Stimulated activated CD4-positive, alpha-beta T cell treated with anti-CD3 and anti-CD28 coated beads, Interleukin-1b, Interleukin-23, amount 100 ng/mL, for 1 hour (primary cell): ENCODE data around the gene USP10.

Experiments
- DNase-seq, 2 donors: peaks; one replicate each; pipeline ENCODE4 v3.0.0-alpha.2; 2020; ENCODE audit warnings: low read depth in 2 of 2

USP10 gene, protein sequence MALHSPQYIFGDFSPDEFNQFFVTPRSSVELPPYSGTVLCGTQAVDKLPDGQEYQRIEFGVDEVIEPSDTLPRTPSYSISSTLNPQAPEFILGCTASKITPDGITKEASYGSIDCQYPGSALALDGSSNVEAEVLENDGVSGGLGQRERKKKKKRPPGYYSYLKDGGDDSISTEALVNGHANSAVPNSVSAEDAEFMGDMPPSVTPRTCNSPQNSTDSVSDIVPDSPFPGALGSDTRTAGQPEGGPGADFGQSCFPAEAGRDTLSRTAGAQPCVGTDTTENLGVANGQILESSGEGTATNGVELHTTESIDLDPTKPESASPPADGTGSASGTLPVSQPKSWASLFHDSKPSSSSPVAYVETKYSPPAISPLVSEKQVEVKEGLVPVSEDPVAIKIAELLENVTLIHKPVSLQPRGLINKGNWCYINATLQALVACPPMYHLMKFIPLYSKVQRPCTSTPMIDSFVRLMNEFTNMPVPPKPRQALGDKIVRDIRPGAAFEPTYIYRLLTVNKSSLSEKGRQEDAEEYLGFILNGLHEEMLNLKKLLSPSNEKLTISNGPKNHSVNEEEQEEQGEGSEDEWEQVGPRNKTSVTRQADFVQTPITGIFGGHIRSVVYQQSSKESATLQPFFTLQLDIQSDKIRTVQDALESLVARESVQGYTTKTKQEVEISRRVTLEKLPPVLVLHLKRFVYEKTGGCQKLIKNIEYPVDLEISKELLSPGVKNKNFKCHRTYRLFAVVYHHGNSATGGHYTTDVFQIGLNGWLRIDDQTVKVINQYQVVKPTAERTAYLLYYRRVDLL

GRCh38 chr16:84699712-84700445 is at the start of gene USP10:
Gene USP10 (plus strand): TSS chr16:84700000. CDS start chr16:84700091, 91 bp downstream.
- DNase-seq: peak; percentile 59 to 67

- no peak for DNase-seq
Measured at GRCh38 chr16:84650062-84650991, 49.5 kb upstream of the USP10 start.

DNA sequence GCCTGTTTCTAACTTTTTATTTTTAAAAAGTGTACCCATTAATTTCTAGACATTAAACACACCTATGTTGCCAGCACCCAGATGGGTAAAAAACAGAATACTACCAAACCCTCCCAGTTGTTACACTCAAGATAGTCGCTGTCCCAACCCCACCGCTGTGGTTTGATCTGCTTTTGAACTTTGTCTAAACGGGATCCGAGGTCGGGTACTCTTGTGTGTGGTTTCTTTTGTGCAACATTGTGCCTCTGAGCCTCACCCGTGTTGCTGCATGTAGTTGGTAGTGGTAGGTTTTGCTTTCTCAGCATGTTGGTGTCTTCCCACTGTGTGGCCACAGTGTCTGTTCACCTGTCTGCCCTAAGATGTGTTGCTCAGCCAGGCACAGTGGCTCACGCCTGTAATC is 47.2 kb upstream of the USP10 start:
- DNase-seq: no peak

- DNase-seq: no peak
Measured at GRCh38 chr16:84654238-84654637, 45.6 kb upstream of the USP10 start.

- DNase-seq: no peak
Measured at GRCh38 chr16:84654998-84655397, 44.8 kb upstream of the USP10 start.

GRCh38 chr16:84656649-84657048 is 43.2 kb upstream of the USP10 start:
- no peak for DNase-seq

DNA sequence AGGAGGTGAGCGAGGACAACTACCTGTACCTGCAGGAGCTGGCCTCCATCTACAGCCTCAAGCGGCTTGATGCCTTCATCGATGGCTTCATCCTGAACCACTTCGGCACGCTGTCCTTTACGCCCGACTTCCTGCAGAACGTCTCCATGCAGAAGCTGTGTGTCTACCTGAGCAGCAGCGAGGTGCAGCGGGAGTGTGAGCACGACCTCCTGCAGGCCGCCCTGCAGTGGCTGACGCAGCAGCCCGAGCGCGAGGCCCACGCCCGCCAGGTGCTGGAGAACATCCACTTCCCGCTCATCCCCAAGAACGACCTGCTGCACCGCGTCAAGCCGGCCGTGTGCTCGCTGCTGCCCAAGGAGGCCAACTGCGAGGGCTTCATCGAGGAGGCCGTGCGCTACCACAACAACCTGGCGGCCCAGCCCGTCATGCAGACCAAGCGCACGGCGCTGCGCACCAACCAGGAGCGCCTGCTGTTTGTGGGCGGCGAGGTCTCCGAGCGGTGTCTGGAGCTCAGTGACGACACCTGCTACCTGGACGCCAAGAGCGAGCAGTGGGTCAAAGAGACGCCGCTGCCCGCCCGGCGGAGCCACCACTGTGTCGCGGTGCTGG is 42.5 kb upstream of the USP10 start:
- no peak for DNase-seq

DNA sequence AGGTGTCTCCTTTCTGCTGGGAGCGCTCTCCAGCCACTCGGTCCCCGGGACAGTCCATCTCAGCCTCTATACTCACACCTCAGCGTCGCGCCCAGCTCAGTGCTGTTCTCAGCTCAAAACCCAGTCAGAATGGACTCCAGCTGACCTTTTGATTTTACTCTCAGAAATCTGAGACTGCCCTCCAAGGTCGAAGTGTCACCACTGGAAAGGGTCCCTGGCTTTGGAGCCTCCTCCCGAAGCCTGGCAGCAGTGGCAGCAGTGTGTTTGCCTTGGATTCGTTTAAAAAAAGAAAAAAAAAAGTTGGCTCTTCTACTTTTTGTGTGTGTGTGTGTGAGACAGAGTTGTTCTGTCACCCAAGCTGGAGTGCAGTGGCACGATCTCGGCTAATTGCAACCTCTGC is 41.1 kb upstream of the USP10 start:
- DNase-seq: no peak

DNA sequence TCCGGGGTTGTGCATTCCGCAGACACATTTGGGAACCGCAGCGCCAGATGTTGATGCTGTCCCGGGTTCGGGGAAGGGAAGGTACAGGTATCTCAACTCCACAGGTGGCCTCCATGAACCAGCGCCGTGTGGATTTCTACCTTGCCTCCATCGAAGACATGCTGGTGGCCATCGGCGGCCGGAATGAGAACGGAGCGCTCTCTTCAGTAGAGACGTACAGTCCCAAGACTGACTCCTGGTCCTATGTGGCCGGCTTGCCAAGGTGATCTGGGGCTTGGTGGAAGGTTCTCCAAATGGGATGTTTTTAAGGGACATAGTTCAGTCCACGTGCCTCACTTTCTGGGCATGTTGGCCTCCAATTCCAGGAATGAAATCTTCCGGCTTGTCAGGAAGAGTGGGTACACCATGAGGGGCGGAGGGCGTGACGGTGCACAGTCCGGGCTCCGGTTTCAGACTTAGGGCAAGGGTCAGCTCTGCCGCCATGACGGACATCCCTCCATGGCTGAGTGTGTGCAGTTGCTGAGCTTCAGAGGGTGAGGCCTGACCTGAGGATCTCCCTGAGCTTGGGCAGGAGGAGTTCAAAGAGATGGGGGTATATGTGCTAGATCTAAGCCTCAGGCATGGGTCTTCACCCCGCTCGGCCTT is 40.0 kb upstream of the USP10 start:
- DNase-seq: no peak

- no peak for DNase-seq
Measured at GRCh38 chr16:84660973-84661372, 38.8 kb upstream of the USP10 start.

DNA sequence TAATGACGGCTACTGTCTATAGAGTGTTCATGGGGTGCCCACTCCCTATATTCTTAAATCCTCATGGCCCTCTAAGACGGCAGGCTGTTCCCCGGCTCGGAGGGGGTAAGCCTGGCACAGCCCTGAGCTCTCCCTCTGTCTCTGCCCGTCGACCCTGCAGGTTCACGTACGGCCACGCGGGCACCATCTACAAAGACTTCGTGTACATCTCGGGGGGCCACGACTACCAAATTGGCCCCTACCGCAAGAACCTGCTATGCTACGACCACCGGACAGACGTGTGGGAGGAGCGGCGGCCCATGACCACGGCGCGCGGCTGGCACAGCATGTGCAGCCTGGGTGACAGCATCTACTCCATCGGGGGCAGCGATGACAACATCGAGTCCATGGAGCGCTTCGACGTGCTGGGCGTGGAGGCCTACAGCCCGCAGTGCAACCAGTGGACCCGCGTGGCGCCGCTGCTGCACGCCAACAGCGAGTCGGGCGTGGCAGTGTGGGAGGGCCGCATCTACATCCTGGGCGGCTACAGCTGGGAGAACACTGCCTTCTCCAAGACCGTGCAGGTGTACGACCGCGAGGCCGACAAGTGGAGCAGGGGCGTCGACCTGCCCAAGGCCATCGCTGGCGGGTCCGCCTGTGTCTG is 38.3 kb upstream of the USP10 start:
- no peak for DNase-seq

- DNase-seq: no peak
Measured at GRCh38 chr16:84662471-84662870, 37.3 kb upstream of the USP10 start.

- no peak for DNase-seq
Measured at GRCh38 chr16:84663433-84664101, 36.2 kb upstream of the USP10 start.

DNA sequence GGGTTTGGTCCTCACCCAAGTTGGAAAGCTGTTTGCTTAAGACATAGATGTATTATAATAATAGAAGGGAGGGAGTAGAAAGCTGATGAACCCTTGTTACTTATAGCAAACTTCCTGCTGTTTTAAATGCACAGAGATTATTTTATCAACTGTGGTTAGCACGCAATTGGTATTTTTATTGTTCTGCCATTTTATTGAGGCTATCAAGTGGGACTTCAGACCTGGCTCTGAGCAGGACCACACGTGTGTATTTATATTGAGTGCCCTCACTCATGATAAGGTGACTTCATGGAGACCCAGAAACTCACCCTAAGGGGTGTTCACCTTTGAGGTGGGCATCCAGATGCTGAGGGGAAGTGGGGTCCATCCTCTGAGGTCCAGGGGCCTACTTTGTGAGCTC is 34.4 kb upstream of the USP10 start:
- no peak for DNase-seq

GRCh38 chr16:84665843-84666242 is 34.0 kb upstream of the USP10 start:
- no peak for DNase-seq

DNA sequence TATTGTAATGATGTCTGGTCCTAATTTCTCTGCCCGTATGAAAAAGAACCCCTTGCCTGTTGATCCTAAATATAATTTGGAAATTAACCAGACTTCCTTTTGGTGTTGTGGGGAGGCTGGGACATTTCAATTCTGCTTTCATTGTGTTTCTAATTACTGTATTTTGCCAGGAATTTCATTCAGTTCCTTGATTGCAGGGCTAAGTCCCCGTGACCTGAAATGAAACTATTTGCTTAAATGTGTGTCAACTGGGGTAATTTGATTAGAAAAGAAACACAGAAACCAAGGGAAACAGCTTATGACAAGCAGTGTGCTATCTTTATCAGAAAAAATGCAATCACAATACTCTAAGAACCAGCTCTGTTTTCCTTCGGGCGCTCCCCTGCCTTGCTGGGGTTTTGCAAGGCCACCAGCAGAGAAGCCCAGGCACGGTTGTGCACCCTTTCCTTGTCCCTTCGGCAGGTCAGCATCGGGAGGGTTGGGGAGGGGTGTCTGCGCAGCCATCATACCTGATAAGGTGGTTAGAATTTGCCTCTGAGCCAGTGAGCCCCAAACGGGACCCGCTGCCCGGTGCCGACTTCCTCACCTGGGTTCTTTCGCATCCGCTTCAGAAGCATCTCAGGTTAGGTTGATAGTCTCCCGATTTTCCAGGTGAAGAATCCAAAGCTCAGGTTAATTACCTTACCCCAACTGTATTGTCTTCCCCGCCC is 32.0 kb upstream of the USP10 start:
- DNase-seq: no peak

DNA sequence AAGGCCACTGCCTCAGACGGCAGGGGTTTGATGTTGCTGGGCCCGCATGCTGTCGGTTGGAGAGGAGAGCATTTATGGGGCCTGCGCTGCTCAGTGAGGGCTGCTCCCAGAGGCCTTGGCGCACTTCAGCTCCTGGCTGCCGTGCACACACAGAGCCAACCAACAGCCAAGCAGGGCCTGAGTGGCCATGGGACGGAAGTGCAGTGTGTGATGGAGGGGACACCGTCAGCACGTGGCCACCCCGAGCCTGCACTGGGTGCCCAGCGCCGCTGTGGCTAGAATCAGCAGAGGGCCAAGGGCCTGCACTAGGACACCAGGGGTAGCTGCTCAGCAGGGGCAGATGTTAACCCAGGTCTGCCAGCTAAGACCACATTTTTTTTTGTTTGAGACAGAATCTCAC is 29.7 kb upstream of the USP10 start:
- no peak for DNase-seq
